Activated CD4-positive, alpha-beta T cell treated with anti-CD3 and anti-CD28 coated beads, Interleukin-2, amount 50 U/mL, for 1 hour (primary cell): Measurements from ENCODE around the gene SAPCD1.

ENCODE experiments used
- DNase-seq: peaks from one replicate; pipeline ENCODE4 v3.0.0-alpha.2; 2020

The SAPCD1 gene

GRCh38 chr6:31762356-31762755 lies at the start of gene SAPCD1:
SAPCD1 (plus strand) TSS chr6:31762656; CDS start chr6:31763055, 399 bp downstream.
- no peak for DNase-seq

DNA sequence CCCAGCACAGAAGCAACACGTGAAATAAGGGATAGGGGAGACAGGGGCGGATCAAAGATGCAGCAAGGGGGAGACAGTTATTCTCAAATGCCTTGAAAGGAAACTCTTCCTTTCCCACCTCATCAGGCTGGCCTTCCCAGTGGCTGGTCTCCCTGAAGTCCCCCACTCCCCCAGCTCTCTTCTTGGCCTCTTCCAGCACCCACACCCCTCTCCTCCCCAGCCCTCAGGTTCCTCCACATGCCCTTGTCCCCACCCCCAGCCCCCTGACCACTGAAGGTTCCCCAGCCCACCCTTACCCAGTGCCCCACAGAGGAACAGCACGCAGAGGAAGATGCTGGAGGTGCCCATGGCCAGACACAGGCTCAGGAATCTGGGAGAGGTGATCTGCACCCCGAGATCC lies 49.0 kb upstream of the SAPCD1 start:
- no peak for DNase-seq

DNA sequence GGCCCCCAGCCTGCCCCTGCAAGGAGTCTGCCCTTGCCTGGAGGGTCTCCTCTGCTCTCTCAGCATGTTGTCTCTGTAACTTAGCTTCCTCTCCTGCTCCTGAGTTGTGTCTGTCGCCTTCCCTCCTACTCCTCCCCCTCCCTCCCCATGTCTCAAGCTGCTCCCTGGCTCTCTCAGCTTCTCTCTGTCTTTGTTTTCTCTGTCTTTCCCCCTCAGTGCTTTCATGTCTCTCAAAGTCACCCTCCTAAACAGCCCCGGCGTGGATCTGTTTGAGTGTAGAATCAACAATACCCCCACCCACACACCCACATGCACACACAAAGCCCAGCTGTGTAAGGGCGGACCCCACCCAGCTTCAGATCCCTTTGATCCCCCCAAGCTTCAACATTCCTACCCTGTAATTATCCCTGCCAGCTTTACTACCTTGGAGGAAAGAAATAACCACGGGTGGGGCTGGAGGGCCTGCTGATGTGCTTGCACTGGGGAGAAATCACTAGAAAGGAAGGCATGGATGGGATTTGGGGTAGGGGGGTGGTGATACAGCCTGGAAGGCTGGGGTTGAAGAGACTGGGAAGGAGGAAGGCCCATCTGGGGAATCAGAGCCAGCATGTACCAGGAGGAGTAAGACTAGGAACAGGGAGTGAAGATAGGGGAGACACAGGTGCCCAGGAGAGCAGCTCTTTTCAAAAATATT lies 48.3 kb upstream of the SAPCD1 start:
- DNase-seq = no peak

GRCh38 chr6:31715022-31715958 lies 47.2 kb upstream of the SAPCD1 start, which contains the start of gene LY6G6D:
LY6G6D (plus strand) TSS chr6:31715348; CDS start chr6:31715356, 8 bp downstream.
- no peak for DNase-seq

- no peak for DNase-seq
Measured at GRCh38 chr6:31717499-31718222, 44.8 kb upstream of the SAPCD1 start.

- no peak for DNase-seq
Measured at GRCh38 chr6:31718265-31718664, 44.2 kb upstream of the SAPCD1 start.

DNA sequence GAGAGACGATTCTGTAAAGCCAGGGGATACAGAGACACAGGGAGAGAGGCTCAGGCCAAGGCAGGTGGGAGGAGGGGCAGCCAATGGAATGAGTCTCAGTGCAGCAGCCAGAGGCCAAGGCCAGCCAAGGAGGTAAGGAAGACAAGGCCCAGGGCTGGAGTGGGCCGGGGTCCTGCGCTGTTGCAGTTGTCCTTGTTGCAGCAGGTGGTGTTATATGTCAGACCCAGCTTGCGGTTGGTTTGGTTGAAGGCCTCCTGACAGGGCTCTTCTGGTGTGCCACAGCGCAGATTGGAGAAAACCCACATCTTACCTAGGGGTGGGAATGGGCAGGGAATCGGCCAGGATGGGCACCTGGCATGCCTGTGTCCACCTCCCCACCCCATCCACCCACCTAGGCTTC lies 43.5 kb upstream of the SAPCD1 start:
- DNase-seq = no peak

DNA sequence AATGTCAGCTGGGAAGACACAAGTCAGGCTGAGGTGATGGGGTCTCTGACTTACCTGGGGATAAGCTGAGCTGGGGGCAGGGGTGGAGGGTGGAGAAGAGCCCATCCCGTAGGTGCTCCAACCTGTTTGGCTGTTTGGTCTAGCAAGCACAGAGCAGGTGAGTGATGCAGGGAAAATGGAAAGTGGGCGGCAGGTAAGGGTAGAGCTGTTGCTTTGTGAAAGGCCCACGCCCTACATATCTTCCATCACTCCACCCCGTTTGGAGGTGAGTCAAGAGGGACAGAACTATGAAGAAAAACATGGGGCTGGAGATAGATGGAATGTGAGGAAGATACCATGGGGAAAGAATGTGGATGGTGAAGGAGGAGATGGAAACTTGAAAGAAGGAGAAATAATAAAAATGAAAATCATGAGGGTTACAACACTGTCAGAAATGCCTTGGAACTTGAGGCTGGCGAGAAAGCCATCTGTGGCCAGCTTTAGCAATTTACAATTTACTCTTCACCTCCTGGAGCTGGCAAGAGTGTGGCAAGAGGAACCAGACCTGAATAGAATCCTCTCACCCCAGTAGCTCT lies 42.2 kb upstream of the SAPCD1 start:
- no peak for DNase-seq

DNA sequence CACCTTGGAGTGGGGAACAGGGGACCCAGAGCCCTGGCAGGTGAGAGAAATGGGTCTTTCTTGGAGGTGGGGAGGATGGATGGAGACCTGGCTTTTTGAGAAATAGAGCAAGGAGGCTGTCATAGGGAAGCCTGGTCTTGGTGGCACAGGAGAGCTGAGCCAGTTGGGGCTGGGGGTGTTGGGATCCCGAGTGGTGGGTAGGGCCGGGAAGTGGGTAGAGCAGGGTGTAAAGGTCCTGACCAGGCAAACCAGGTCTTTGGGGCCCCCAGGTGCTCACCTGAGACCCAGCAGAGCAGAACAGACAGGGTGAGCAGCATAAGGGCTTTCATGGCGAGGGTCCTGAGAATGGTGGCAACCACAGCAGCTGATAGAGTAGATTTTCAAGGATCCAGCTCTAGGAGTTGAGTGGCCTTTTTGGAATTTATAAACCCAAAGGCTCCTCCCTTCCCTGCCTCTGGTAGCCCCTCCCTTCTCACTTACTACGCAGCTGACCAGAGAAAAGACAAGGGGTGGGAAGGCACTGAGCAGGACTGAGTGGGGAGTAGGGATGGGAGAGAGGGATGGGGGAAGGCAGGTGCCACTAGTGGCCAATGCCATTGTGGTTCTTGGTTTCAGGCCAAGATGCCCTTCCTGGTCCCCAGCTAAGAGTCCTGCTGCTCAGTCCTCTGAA lies 41.0 kb upstream of the SAPCD1 start, which contains the start of gene LY6G6C:
TSS of gene LY6G6C (minus strand) at position 396 of the 670 bp plus-strand sequence. CDS start at position 329, 67 bp downstream.
- no peak for DNase-seq

DNA sequence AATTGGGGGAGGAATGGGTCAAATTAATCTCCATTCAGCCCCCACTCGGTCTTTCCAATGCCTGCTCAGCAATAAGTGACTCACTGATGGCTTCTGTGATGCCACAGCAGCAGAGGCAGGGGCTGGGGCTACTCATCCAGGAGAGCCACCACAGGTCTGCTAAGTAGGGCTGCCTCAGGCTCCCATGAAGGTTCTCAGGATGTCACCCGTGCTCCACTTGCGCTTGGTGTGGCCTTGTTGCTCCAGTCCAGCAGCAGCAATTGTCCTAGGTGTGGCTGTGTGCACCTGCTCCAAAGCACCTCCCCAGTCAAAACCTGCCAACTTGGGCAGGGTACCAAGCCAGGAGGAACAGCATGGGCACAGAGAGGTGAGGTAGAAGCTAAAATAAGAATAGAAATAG lies 40.3 kb upstream of the SAPCD1 start:
- no peak for DNase-seq

DNA sequence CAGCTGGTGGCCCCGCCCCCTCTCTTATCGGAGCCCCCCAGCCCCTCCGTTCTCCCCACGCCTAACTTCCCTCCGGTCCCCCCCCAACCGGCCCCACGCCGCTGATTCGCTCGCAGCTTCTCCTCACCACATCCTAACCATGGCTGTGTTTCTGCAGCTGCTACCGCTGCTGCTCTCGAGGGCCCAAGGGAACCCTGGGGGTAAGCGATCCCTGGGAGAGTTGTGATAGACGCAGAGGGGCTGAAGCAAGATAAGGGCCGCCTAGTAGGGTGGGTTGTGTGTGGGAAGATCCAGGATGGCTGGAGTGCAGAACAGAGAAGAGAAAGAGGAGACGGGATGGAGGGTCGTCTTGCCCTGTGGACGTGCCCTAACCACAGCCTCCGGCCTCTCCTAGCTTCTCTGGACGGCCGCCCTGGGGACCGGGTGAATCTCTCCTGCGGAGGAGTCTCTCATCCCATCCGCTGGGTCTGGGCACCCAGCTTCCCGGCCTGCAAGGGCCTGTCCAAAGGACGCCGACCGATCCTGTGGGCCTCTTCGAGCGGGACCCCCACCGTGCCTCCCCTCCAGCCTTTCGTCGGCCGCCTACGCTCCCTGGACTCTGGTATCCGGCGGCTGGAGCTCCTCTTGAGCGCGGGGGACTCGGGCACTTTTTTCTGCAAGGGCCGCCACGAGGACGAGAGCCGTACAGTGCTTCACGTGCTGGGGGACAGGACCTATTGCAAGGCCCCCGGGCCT lies 39.0 kb upstream of the SAPCD1 start, which contains the start of gene MPIG6B:
TSS of gene MPIG6B (plus strand) at position 129 of the 735 bp plus-strand sequence. CDS start at position 140, 11 bp downstream.
- DNase-seq = no peak

DNA sequence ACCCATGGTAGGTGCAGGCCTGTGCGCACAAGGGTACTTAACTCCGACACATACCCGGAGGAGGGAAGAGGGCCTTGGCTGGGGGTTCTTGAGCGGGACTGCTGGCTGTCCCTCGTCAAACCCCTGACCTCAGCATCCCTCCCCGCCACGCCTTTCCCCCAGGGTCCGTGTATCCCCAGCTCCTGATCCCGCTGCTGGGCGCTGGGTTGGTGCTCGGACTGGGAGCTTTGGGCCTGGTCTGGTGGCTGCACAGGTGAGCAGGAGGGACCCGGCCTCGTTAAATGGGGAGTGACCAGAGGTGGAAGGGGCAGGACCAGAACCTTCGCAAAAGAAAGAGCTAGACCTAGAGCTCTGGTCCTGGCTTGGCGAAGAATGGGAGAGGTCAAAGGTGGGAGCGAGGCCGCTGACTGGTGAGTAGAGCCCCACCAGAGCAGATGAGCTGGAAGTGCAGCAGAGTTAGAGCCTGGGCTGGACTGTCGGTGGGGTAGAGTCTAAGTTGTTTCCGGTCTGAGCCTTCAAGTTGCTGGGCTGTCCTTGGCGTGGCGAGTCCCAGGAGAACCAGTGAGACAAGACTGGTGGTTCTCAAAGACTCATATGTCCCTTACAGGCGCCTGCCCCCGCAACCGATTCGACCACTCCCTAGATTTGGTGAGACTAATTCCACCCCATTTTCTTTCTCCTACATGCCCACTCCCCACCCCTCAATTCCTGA lies 38.3 kb upstream of the SAPCD1 start:
- DNase-seq = no peak

DNA sequence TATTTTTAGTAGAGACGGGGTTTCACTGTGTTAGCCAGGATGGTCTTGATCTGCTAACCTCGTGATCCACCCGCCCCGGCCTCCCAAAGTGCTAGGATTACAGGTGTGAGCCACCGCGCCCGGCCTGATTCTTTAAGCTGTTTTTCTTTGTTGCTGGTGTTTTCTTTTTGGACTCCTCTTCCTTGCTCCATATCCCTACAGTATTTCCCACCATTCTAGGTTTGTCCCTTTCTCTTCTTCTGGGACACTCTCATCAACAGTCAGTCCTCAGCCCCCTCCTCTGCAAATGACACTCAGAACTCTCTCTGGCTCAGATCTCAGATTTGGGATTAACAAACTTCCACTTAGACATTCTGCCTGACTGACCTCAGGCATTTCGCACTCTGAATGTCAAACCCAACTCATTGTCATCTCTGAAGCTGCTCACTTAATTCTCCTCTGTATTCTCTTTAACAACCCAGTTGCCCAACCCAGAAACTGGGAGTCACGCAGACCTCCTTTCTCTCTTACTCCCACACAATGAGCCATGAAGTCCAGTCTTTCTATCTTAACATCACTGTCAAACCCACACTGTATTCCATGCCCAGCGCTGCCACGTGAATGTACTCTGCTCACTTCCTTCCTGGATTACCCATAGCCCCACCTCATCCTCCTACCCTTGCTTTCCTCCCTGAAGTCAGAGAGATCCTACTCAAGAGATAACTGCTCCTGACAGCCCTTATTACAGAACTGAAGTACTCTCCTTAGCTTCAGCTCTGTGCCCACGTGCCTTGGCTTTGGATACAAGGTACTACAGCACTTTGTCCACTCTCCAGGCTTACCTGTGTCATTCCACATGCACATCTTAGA lies 36.7 kb upstream of the SAPCD1 start:
- no peak for DNase-seq

DNA sequence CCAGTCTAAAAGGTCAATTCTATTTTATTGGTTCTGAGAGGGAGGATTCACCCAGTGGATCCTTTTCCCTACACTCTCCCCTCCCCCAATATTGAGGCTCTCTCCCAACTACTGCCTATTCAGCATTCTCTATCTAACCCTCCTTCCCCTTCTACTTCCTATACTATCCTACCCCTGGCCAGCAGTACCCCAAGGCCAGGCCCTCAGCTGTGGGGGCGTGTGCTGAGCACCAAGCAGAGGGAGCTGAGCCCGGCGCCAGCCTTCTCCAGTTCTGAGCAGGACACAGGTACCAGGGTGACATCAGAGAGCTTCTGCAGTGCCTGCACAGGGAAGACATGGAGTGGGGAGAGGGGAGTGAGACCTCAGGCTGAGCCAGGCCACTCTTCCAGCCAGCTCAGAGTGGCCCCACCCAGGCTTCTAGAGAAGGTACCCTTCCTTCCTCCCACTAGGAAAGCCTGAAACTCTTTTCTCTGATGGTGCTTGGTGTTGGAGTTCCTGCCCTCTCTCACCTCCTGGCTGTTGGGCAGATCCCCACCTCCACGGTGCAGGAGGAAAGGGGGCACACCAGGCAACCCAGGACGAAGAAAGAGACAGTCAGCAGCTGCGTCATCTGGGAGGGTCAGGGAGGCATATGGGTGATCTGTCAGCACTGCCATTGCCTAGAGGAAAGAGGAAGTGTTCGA lies 35.3 kb upstream of the SAPCD1 start:
- DNase-seq = no peak

DNA sequence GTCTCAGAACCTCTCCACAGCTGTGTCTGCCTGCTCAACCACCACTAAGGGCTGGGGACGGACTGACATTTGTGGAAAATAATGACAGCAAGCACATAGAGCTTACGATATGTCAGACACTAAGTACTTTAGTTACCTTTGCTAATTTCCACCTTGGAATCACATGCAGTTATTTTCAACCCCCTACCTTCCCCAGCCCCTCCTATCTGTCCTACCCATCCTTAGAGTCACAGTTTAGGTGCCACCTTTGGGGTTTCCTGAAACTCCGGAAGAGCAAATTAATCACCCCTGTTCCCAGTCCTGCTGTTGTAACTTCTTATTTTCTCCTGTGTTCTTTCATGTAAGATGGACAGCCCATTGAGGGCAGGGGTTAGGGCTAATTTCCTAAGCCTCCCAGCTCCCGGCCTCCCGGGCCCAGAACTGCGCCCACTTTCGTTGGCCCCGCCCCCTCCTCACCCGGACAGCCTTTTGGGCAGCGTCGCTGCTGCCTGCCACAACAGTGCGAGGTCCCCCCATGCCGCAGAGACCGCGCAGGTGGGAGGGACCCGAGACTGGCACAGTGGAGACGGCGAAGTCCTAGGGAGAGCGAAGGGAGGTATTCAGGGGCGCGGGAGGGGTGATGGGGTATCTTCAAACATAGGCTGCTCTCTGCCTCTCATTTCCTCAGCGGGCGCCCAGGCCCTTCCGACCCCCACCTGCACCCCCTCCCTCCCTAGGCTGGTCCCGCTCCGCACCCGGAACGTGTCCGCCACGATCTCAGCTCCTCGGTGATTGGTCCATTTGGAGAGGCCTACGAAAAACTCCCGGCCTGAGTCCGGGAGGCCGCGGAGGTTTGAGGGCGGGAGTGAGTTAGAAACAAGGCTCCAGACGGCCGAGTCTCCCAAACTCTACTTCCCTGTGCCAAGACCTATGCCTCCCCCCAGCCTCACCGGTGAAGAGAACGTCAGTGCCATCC lies 34.5 kb upstream of the SAPCD1 start:
- no peak for DNase-seq

DNA sequence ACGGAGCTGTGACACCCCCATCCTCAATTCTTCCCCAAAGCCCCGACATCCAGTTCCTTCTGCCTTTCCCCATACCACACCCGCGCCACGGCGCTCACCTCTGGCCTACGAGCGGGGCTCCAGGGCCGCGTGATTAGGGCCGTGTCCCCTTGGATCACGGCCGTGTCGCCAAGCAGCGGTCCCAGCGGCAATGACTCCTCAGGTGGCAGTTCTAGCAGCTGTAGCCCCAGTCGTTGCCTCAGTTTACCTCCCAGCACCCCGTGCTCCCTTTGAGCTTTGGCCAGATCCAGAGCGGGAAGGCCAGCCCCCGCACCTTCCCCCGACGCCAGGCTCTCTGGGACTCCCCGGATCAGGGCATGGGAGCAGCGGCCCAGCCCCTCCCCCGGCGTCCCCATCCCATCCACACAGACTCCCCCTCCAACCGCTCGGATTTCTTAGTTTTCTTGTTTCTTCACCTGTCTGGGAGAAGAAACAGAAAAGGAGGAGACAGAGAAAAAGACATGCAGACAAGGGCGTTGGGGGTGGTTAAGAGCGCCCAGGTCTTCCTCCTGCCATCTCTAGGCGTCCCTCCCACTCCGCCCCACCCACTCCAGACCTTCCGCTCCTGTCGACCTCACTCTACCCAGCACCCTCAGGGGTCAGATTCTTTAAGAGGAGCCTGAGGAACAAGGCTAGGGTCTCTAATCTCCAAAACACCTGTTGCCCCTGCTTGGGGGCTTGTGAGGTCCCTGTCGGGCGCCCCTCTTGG lies 33.5 kb upstream of the SAPCD1 start, which contains the start of gene DDAH2:
TSS of gene DDAH2 (minus strand) at position 533 of the 748 bp plus-strand sequence. CDS start at position 395, 138 bp downstream.
- no peak for DNase-seq

DNA sequence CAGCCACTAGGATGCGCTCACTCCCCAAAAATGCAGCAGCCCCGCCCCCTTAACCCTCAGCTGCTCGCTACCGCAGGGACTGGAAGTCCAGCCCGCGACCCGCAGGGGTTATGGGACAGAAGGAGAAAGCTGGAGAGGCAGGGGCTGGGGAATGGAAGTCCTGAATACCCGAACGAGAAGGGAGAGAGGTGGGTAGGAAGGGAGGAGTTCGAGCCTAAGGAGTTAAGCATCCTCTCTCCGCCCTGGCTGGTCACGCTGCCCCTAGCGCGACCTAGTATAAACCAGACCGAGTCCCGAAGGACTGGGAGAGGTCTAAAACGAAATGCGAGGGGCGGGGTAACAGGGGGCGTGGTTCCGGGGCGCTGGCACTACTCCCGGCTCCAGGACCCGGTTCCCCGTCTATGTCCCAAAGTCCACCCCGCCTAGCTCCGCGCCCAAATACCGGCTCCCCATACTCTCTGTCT lies 32.9 kb upstream of the SAPCD1 start:
- peak; percentile 79 for DNase-seq
